Activated naive CD4-positive, alpha-beta T cell treated with anti-CD3 and anti-CD28 coated beads, Interleukin-2, amount 50 U/mL, for 24 hours (primary cell): ENCODE data around the gene MKI67.
A peak's percentile ranks its signal among the peaks of the same experiment; 100 is the strongest.

Source experiments
- H3K27ac Mint-ChIP-seq: one replicate; pipeline ENCODE4 v1.8.0; 2021; ENCODE audit warnings: mild to moderate bottlenecking, mixed read lengths
- H3K27me3 Mint-ChIP-seq: one replicate; pipeline ENCODE4 v1.8.0; 2021; ENCODE audit warnings: mixed read lengths
- H3K36me3 Mint-ChIP-seq: one replicate; pipeline ENCODE4 v1.8.0; 2021; ENCODE audit warnings: mixed read lengths
- H3K4me1 Mint-ChIP-seq: one replicate; pipeline ENCODE4 v1.8.0; 2021; ENCODE audit warnings: mixed read lengths
- H3K4me3 Mint-ChIP-seq: one replicate; pipeline ENCODE4 v1.8.0; 2021; ENCODE audit warnings: mild to moderate bottlenecking, mixed read lengths
- H3K9me3 Mint-ChIP-seq: one replicate; pipeline ENCODE4 v1.8.0; 2021; ENCODE audit warnings: mixed read lengths

Gene MKI67

GRCh38 chr10:128086003-128086863, 40.0 kb downstream of the MKI67 start:
- Mint-ChIP-seq H3K4me1 (no peaks in the 10 kb centered on the region), H3K9me3 (no peaks in the 10 kb centered on the region), H3K36me3 (peaks cover 1% of the 10 kb centered on the region), H3K4me3 (no peak overlapping the region), H3K27ac (no peak overlapping the region), H3K27me3 (no peaks in the 10 kb centered on the region)

- Mint-ChIP-seq H3K36me3 (peaks cover 5% of the 10 kb centered on the region), H3K27ac (no peak overlapping the region), H3K27me3 (no peaks in the 10 kb centered on the region), H3K4me1 (no peaks in the 10 kb centered on the region), H3K4me3 (no peak overlapping the region), H3K9me3 (no peaks in the 10 kb centered on the region)
Observed at GRCh38 chr10:128084991-128085390, 41.2 kb downstream of the MKI67 start.

- Mint-ChIP-seq H3K36me3 (peaks cover 6% of the 10 kb centered on the region), H3K27ac (peak overlapping the region; percentile 23)
Observed at GRCh38 chr10:128084364-128084763, 41.9 kb downstream of the MKI67 start.

GRCh38 chr10:128083191-128083895, 42.9 kb downstream of the MKI67 start:
- H3K9me3 Mint-ChIP-seq: no peaks in the 10 kb centered on the region
- H3K4me1 Mint-ChIP-seq: no peaks in the 10 kb centered on the region
- H3K4me3 Mint-ChIP-seq: no peak overlapping the region
- no peaks in the 10 kb centered on the region for H3K27me3 Mint-ChIP-seq
- peaks cover 8% of the 10 kb centered on the region for H3K36me3 Mint-ChIP-seq
- H3K27ac Mint-ChIP-seq: no peak overlapping the region

More at GRCh38 chr10:128084364-128084763, 41.9 kb downstream of the MKI67 start:
- no peak overlapping the region for H3K4me3 Mint-ChIP-seq
- no peaks in the 10 kb centered on the region for H3K27me3 Mint-ChIP-seq
- no peaks in the 10 kb centered on the region for H3K9me3 Mint-ChIP-seq
- no peaks in the 10 kb centered on the region for H3K4me1 Mint-ChIP-seq

GRCh38 chr10:128081720-128082119, 44.5 kb downstream of the MKI67 start:
- Mint-ChIP-seq H3K36me3 (peaks cover 9% of the 10 kb centered on the region), H3K27ac (no peak overlapping the region), H3K9me3 (no peaks in the 10 kb centered on the region)

GRCh38 chr10:128081222-128081621, 45.0 kb downstream of the MKI67 start:
- H3K4me3 Mint-ChIP-seq: no peak overlapping the region
- H3K36me3 Mint-ChIP-seq: peaks cover 11% of the 10 kb centered on the region

More at GRCh38 chr10:128081720-128082119, 44.5 kb downstream of the MKI67 start:
- H3K4me3 Mint-ChIP-seq: no peak overlapping the region
- no peaks in the 10 kb centered on the region for H3K4me1 Mint-ChIP-seq
- no peaks in the 10 kb centered on the region for H3K27me3 Mint-ChIP-seq

GRCh38 chr10:128080641-128081040, 45.6 kb downstream of the MKI67 start:
- H3K27ac Mint-ChIP-seq: peak overlapping the region; percentile 23
- H3K4me3 Mint-ChIP-seq: no peak overlapping the region
- H3K4me1 Mint-ChIP-seq: no peaks in the 10 kb centered on the region
- H3K27me3 Mint-ChIP-seq: no peaks in the 10 kb centered on the region
- no peaks in the 10 kb centered on the region for H3K9me3 Mint-ChIP-seq
- H3K36me3 Mint-ChIP-seq: peaks cover 11% of the 10 kb centered on the region

More at GRCh38 chr10:128081222-128081621, 45.0 kb downstream of the MKI67 start:
- Mint-ChIP-seq H3K27me3 (no peaks in the 10 kb centered on the region), H3K4me1 (no peaks in the 10 kb centered on the region), H3K27ac (no peak overlapping the region), H3K9me3 (no peaks in the 10 kb centered on the region)

- Mint-ChIP-seq H3K4me3 (no peak overlapping the region), H3K4me1 (no peaks in the 10 kb centered on the region), H3K27me3 (no peaks in the 10 kb centered on the region), H3K27ac (peak overlapping the region; percentile 84), H3K36me3 (peaks cover 12% of the 10 kb centered on the region), H3K9me3 (no peaks in the 10 kb centered on the region)
Observed at GRCh38 chr10:128080231-128080630, 46.0 kb downstream of the MKI67 start.

- peaks cover 18% of the 10 kb centered on the region for H3K36me3 Mint-ChIP-seq
Observed at GRCh38 chr10:128078136-128078969, 47.9 kb downstream of the MKI67 start.

GRCh38 chr10:128077155-128077875, 48.9 kb downstream of the MKI67 start:
- Mint-ChIP-seq H3K27ac (no peak overlapping the region), H3K4me3 (no peak overlapping the region), H3K27me3 (no peaks in the 10 kb centered on the region), H3K36me3 (peaks cover 18% of the 10 kb centered on the region), H3K9me3 (no peaks in the 10 kb centered on the region), H3K4me1 (no peaks in the 10 kb centered on the region)

More at GRCh38 chr10:128078136-128078969, 47.9 kb downstream of the MKI67 start:
- no peaks in the 10 kb centered on the region for H3K9me3 Mint-ChIP-seq
- no peak overlapping the region for H3K27ac Mint-ChIP-seq
- H3K4me1 Mint-ChIP-seq: no peaks in the 10 kb centered on the region
- H3K4me3 Mint-ChIP-seq: no peak overlapping the region
- H3K27me3 Mint-ChIP-seq: no peaks in the 10 kb centered on the region

- Mint-ChIP-seq H3K4me3 (no peak overlapping the region), H3K27me3 (no peaks in the 10 kb centered on the region), H3K4me1 (no peaks in the 10 kb centered on the region), H3K27ac (no peak overlapping the region), H3K9me3 (no peaks in the 10 kb centered on the region), H3K36me3 (peaks cover 20% of the 10 kb centered on the region)
Observed at GRCh38 chr10:128074589-128074988, 51.6 kb downstream of the MKI67 start.

- H3K4me3 Mint-ChIP-seq: no peak overlapping the region
- H3K4me1 Mint-ChIP-seq: peaks cover 4% of the 10 kb centered on the region
- H3K36me3 Mint-ChIP-seq: peaks cover 21% of the 10 kb centered on the region
- peak overlapping the region; percentile 63 for H3K27ac Mint-ChIP-seq
- H3K27me3 Mint-ChIP-seq: no peaks in the 10 kb centered on the region
- no peaks in the 10 kb centered on the region for H3K9me3 Mint-ChIP-seq
Observed at GRCh38 chr10:128073890-128074289, 52.3 kb downstream of the MKI67 start.

- no peaks in the 10 kb centered on the region for H3K27me3 Mint-ChIP-seq
- H3K36me3 Mint-ChIP-seq: peaks cover 21% of the 10 kb centered on the region
- no peak overlapping the region for H3K4me3 Mint-ChIP-seq
- peaks cover 4% of the 10 kb centered on the region for H3K4me1 Mint-ChIP-seq
- no peak overlapping the region for H3K27ac Mint-ChIP-seq
- no peaks in the 10 kb centered on the region for H3K9me3 Mint-ChIP-seq
Observed at GRCh38 chr10:128072941-128073645, 53.1 kb downstream of the MKI67 start.

GRCh38 chr10:128072046-128072445, 54.2 kb downstream of the MKI67 start:
- H3K27ac Mint-ChIP-seq: no peak overlapping the region
- no peaks in the 10 kb centered on the region for H3K9me3 Mint-ChIP-seq
- peaks cover 26% of the 10 kb centered on the region for H3K36me3 Mint-ChIP-seq
- no peak overlapping the region for H3K4me3 Mint-ChIP-seq
- H3K4me1 Mint-ChIP-seq: peaks cover 10% of the 10 kb centered on the region
- no peaks in the 10 kb centered on the region for H3K27me3 Mint-ChIP-seq
